Cerebellar nuclear complex (tissue), 1 donor: ENCODE data around the gene GGA2.
"Not testable (repeated sequence)": the region's sequence is repeated elsewhere in the genome, so short reads cannot be mapped to it uniquely, and the experiment has no call there.

ENCODE experiments used
- DNase-seq, 2 experiments: peaks; one replicate each; lab custom pipeline; 2025; lab: John Stamatoyannopoulos, UW

Gene GGA2

GRCh38 chr16:23510164-23510914 is at the start of gene GGA2:
Gene GGA2, minus strand, starts transcription at chr16:23510494. Its CDS starts 83 bp downstream, at chr16:23510411.
- peak in 1 of 2 experiments; percentile 16 for DNase-seq

DNA sequence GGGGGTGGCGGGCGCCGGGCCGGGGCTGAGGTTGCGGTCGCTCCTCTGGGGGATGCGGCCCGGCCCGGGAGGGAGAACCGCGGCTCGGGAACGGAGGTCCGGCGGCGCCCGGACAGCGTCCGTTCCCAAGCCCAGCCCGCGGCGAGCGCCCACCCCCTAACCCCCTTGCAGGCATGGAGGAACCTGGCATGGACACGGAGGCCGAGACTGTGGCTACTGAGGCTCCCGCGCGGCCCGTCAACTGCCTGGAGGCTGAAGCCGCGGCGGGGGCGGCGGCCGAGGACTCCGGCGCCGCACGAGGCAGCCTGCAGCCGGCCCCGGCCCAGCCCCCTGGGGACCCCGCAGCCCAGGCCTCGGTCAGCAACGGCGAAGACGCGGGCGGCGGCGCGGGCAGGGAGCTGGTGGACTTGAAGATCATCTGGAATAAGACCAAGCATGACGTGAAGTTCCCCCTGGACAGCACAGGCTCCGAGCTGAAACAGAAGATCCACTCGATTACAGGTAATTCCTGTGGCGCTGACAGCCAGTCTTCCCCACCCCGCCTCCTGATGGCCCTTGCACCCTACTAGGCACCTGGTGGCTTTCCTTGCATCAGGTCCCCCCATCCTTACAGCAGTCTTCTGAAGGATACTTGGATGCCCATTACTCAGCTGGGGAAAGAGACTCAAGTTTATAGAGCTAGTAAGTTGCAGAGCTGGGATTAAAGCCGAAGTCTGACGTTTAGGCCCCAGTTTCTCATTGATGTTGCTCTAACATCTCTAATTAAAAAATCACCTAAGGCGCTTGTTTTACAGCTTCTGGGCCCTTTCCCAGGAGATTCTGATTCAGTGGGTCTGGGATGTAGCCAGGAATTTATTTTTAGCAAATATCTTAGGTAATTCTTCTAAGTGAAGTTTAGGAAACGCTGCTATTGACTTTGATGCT is 47.7 kb upstream of the GGA2 start:
- DNase-seq, result no peak

GRCh38 chr16:23556881-23557778 is 46.8 kb upstream of the GGA2 start, which contains the start of the genes EARS2 and UBFD1:
Gene EARS2, minus strand, starts transcription at chr16:23557350. Its CDS starts 7 bp downstream, at chr16:23557343.
Gene UBFD1, plus strand, starts transcription at chr16:23557727. Its CDS starts 16 bp downstream, at chr16:23557743.
- DNase-seq, result peak in 1 of 2 experiments; percentile 85

DNA sequence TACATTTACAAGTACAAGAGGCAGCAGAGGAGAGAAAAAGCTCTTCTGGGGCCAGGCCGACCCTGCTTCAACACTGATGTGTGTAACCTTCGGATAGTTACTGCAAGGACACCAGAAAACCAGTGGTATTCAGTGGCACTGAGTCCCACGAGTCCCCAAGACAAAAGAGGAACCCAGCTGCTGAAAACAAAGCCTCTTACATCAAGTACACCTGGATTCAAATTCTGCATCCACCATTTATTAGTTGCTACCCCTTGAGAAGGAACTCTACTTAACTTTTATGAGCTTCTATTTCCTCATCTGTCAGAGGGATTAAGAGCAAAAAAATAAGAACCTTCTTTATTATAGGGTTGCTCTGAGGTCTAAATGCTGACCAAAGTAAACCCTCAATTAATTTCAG is 44.2 kb upstream of the GGA2 start:
- DNase-seq, result no peak

GRCh38 chr16:23552161-23552560 is 41.9 kb upstream of the GGA2 start:
- no peak for DNase-seq

DNA sequence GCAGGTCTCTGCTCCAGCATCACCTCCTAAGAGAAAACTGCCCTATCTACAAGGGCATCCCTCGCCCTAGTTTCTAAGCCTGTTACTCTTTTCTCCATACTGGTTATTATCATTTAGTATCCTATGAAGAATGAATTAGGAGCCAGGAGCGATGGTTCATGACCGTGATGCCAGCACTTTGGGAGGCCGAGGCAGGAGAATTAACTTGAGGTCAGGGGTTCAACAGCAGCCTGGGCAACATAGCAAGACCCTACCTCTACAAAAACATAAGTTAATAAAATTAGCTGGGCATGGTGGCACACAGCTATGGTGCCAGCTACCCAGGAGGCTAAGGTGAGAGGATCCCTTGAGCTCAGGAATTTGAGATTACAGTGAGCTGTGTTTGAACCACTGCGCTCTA is 39.6 kb upstream of the GGA2 start:
- no peak for DNase-seq

- DNase-seq, result no peak
These were observed 34.1 kb upstream of the GGA2 start for GRCh38 chr16:23544436-23544835.

GRCh38 chr16:23540817-23541178 is 30.5 kb upstream of the GGA2 start:
- DNase-seq, result not testable (repeated sequence)

DNA sequence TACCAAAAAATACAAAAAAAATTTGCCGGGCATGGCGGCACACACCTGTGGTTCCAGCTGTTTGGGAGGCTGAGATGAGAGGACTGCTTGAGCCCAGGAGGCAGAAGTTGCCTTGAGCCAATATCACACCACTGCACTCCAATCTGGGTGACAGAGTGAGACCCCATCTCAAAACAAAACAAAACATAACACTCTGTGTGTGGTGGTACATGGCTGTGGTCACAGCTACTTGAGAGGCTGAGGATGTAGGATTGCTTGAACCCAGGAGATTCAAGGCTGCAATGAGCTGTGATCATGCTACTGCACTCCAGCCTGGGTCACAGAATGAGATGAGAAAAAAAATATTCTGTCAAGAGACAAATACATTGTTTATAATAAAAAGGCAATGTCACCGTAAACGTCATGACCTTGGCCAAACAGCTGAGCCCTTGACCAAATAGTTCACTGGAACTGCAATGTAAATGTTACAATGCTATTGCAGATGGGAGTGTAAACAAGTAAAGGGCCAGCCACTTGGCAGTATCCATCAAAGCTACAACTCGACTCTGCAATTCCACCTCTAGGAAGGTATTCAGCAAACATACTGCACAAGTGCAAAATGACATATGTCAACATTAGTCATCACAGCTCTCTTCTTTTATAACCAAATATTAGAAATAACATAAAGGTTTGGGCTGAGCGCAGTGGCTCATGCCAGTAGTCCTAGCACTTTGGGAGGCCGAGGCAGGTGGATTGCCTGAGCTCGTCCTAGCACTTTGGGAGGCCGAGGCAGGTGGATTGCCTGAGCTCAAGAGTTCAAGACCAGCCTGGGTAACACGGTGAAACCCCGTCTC is 29.9 kb upstream of the GGA2 start:
- DNase-seq, result no peak

- no peak for DNase-seq
These were observed 28.6 kb upstream of the GGA2 start for GRCh38 chr16:23538919-23539278.

DNA sequence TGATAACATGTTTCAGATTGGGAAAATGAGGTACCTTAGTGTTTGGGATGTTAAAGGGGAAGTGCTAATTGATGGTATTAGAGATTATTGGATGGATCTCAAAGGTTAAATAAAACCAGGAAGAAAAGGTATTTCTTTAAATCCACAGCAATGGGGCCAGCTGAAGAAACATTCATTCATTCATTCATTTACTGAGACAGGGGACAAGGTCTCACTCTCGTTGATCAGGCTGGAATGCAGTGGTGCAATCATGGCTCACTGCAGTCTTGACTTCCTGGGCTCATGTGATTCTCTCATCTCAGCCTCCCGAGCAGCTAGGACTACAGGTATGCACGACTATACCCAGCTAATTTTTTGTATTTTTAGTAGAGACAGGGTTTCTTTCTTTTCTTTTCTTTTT is 27.1 kb upstream of the GGA2 start:
- no peak for DNase-seq

- no peak for DNase-seq
These were observed 25.6 kb upstream of the GGA2 start for GRCh38 chr16:23535901-23536300.

GRCh38 chr16:23534868-23535860 is 24.9 kb upstream of the GGA2 start:
- DNase-seq, result peak in 1 of 2 experiments; percentile 44

GRCh38 chr16:23532448-23532847 is 22.2 kb upstream of the GGA2 start:
- no peak for DNase-seq

DNA sequence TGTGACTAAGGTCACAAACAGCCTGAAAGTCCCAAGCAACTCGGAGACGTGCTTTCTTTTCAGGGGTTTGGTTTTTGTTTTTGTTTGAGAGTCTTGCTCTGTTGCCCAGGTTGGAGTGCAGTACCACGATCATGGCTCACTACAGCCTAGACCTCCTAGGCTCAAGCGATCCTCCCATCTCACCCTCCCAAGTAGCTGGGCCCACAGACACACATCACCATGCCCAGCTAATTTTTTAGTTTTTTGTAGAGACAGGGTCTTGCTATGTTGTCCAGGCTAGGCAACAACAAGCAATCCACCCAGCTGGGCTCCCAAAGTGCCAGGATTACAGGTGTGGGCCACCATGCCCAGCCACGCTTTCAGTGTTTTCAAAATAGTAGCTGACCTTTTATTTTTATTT is 19.8 kb upstream of the GGA2 start:
- DNase-seq, result no peak

DNA sequence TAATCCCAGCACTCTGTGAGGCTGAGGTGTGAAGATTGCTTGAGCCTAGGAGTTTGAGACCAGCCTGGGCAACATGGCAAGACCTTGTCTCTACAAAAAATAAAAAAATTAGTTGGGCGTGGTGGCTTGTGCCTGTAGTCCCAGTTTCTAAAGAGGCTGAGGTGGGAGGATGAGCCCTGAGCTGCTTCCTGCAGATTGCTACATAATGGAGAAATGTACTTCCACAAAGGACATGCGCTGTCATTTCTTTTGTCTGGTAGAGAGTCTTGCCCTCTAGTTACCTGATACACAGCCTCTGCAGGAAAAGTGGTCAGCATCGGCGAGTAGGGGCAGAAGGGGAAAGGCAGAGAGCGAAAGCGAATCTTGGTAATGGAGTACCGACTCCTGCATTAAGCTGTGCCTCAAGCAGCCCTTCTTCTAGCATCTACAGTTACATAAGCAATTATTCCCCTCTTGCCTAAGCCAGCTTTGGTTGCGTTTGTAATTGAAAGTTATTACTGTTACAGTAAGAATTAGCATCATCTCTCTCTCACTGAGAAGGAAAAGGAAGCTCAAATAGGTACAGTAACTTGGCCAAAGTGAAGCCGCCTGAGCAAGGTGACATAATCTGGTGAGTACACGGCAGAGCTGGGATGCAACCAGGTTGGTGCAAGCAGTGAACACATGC is 18.5 kb upstream of the GGA2 start:
- DNase-seq, result no peak

DNA sequence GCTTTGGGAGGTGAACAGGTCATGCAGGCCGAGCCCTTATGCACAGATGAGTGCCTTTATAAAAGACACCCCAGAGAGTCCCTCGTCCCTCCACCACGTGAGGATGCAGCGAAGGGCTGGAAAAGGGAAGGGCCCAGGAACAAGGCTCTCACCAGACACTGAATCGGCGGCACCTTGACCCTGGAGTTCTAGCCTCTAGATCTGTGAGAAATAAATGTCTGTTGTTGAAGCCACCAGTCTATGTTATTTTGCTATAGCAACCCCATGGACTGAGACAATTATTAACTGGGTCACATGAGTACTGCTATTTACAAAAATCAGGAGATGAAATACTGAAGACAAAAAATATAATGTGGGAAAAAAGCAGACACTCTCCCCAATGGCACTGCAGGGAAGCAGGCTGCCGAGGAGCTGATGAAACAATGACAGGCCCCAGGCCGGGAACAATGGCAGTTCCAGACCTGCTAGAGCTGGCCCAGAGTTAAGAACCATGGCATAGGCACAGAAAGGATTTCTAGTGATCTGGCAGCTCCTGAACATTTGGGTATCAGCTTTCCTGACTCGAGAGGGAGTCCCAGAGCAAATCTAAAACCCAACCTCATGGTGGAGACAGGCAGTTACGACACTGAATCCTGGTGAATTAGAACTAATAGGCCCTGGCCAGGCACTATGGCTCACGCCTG is 17.8 kb upstream of the GGA2 start:
- no peak for DNase-seq

GRCh38 chr16:23524886-23525285 is 14.6 kb upstream of the GGA2 start:
- DNase-seq, result no peak
